ENCODE results near the gene MYH10.

The MYH10 gene

GRCh38 chr17:8468127-8468526, 162.4 kb downstream of the MYH10 start:
- no peak for DNase-seq

GRCh38 chr17:8467527-8467926, 163.0 kb downstream of the MYH10 start:
- DNase-seq, result no peak

- no peak for DNase-seq
Observed at GRCh38 chr17:8466873-8467272, 163.7 kb downstream of the MYH10 start.

GRCh38 chr17:8466456-8466855, 164.1 kb downstream of the MYH10 start:
- no peak for DNase-seq

- no peak for DNase-seq
Observed at GRCh38 chr17:8465759-8466158, 164.8 kb downstream of the MYH10 start.

- no peak for DNase-seq
Observed at GRCh38 chr17:8465356-8465755, 165.2 kb downstream of the MYH10 start.

- DNase-seq, result no peak
Observed at GRCh38 chr17:8464941-8465340, 165.6 kb downstream of the MYH10 start.

- DNase-seq, result no peak
Observed at GRCh38 chr17:8463099-8463498, 167.4 kb downstream of the MYH10 start.

GRCh38 chr17:8462564-8462963, 168.0 kb downstream of the MYH10 start:
- DNase-seq, result no peak

- DNase-seq, result no peak
Observed at GRCh38 chr17:8459831-8460230, 170.7 kb downstream of the MYH10 start.

- no peak for DNase-seq
Observed at GRCh38 chr17:8459107-8459506, 171.4 kb downstream of the MYH10 start.

GRCh38 chr17:8458128-8458527, 172.4 kb downstream of the MYH10 start:
- DNase-seq, result no peak

- no peak for DNase-seq
Observed at GRCh38 chr17:8455665-8456209, 174.8 kb downstream of the MYH10 start.

GRCh38 chr17:8453326-8453725, 177.2 kb downstream of the MYH10 start:
- no peak for DNase-seq

- DNase-seq, result no peak
Observed at GRCh38 chr17:8451933-8452614, 178.5 kb downstream of the MYH10 start.

GRCh38 chr17:8448310-8448709, 182.2 kb downstream of the MYH10 start:
- no peak for DNase-seq

GRCh38 chr17:8447799-8448198, 182.7 kb downstream of the MYH10 start:
- DNase-seq, result no peak

GRCh38 chr17:8445536-8445935, 185.0 kb downstream of the MYH10 start:
- DNase-seq, result no peak

- DNase-seq, result no peak
Observed at GRCh38 chr17:8444494-8444893, 186.0 kb downstream of the MYH10 start.

GRCh38 chr17:8443756-8444155, 186.8 kb downstream of the MYH10 start:
- DNase-seq, result no peak

- no peak for DNase-seq
Observed at GRCh38 chr17:8442310-8442709, 188.2 kb downstream of the MYH10 start.

GRCh38 chr17:8441690-8442089, 188.8 kb downstream of the MYH10 start:
- no peak for DNase-seq

GRCh38 chr17:8439681-8440080, 190.8 kb downstream of the MYH10 start:
- DNase-seq, result no peak

GRCh38 chr17:8438441-8438840, 192.1 kb downstream of the MYH10 start:
- no peak for DNase-seq

- no peak for DNase-seq
Observed at GRCh38 chr17:8436844-8437171, 193.7 kb downstream of the MYH10 start.
